Liver (tissue), 3 donors: ENCODE results near the gene CDC14A.

Experiments used
- EGR1 ChIP-seq, 2 donors: IDR thresholded peaks; 2 replicates each; pipeline ENCODE4 v1.6.1; 2016 to 2018; ENCODE audit warnings: antibody characterized with exemption in 2 of 2, low read depth in 2 of 2
- HNF4A ChIP-seq, 2 donors: conservative IDR thresholded peaks; 2 replicates each; pipeline ENCODE4 v1.6.1; 2016; ENCODE audit warnings: antibody characterized with exemption in 2 of 2, mild to moderate bottlenecking in 2 of 2
- NR2F2 ChIP-seq: IDR thresholded peaks from 2 replicates; pipeline ENCODE4 v1.6.1; 2016; ENCODE audit warnings: antibody characterized with exemption
- RAD21 ChIP-seq, 2 donors: IDR thresholded peaks; 2 replicates each; pipeline ENCODE4 v1.6.1; 2016; ENCODE audit warnings: antibody characterized with exemption in 2 of 2, mild to moderate bottlenecking in 2 of 2
- RXRA ChIP-seq, 2 donors: IDR thresholded peaks; 2 replicates each; pipeline ENCODE4 v1.6.1; 2017 to 2018; ENCODE audit warnings: antibody characterized with exemption in 2 of 2, mild to moderate bottlenecking in 1 of 2
- SP1 ChIP-seq: IDR thresholded peaks from 2 replicates; pipeline ENCODE4 v1.6.1; 2018; ENCODE audit warnings: antibody characterized with exemption, mild to moderate bottlenecking
- TAF1 ChIP-seq: conservative IDR thresholded peaks from 2 replicates; pipeline ENCODE4 v1.6.1; 2016; ENCODE audit warnings: antibody characterized with exemption, mild to moderate bottlenecking
- YY1 ChIP-seq: IDR thresholded peaks from 2 replicates; pipeline ENCODE4 v1.6.1; 2016; ENCODE audit warnings: antibody characterized with exemption, mild to moderate bottlenecking
- TF ChIP-seq, protein P1 (sequence below): fragments of 150-350 bp; IDR thresholded peaks from 2 replicates; pipeline ENCODE4 v1.5.1; 2017; ENCODE audit warnings: improper control_type of control experiment, low read depth, low read length; ENCODE audit not compliant: missing input control
- TF ChIP-seq, protein P2 (sequence below): IDR thresholded peaks from 2 replicates; pipeline ENCODE4 v1.6.1; 2016; ENCODE audit warnings: antibody characterized with exemption, mild to moderate bottlenecking
- TF ChIP-seq, protein P3 (sequence below): IDR thresholded peaks from 2 replicates; pipeline ENCODE4 v1.6.1; 2016; ENCODE audit warnings: antibody characterized with exemption
- TF ChIP-seq, protein P4 (sequence below): IDR thresholded peaks from 2 replicates; pipeline ENCODE4 v1.6.1; 2016; ENCODE audit warnings: antibody characterized with exemption
- TF ChIP-seq, protein P5 (sequence below): IDR thresholded peaks from 2 replicates; pipeline ENCODE4 v1.6.1; 2016; ENCODE audit warnings: antibody characterized with exemption
- donor health status: healthy.
- donor health status: healthy.

DNA sequence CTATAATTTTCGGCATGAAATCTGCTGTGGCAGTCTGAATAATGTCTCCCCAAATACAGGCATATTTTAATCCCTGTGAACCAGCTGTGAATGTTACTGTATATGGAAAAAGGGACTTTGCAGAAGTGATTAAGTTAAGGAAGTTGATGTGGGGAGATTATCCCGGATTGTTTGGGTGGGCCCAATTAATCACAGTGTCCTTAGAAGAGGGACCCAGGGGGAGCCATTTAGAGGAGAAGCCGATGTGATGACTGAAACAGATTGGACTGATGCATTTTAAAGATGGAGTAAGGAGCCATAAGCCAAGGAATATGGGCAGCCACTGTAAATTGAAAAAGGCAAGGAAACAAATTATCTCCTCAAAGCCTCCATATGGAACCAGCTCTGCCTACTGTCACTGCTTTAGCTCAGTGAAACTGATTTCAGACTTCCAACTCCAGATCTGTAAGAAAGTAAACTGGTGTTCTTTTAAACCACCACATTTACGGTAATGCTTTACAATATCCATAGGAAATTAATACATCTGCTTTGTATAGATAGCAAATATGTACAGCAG is 124.5 kb downstream of the CDC14A start:
- TF ChIP-seq, protein P1, sequence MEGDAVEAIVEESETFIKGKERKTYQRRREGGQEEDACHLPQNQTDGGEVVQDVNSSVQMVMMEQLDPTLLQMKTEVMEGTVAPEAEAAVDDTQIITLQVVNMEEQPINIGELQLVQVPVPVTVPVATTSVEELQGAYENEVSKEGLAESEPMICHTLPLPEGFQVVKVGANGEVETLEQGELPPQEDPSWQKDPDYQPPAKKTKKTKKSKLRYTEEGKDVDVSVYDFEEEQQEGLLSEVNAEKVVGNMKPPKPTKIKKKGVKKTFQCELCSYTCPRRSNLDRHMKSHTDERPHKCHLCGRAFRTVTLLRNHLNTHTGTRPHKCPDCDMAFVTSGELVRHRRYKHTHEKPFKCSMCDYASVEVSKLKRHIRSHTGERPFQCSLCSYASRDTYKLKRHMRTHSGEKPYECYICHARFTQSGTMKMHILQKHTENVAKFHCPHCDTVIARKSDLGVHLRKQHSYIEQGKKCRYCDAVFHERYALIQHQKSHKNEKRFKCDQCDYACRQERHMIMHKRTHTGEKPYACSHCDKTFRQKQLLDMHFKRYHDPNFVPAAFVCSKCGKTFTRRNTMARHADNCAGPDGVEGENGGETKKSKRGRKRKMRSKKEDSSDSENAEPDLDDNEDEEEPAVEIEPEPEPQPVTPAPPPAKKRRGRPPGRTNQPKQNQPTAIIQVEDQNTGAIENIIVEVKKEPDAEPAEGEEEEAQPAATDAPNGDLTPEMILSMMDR = no peak
- TF ChIP-seq RAD21 (IDR thresholded peaks at IDR 0.05) = no peak
- no peak for TF ChIP-seq TAF1
- no peak for TF ChIP-seq NR2F2
- no peak for TF ChIP-seq EGR1 (IDR thresholded peaks at IDR 0.05; ENCODE audit: low read depth in 2 of 2)
- TF ChIP-seq, protein P2, sequence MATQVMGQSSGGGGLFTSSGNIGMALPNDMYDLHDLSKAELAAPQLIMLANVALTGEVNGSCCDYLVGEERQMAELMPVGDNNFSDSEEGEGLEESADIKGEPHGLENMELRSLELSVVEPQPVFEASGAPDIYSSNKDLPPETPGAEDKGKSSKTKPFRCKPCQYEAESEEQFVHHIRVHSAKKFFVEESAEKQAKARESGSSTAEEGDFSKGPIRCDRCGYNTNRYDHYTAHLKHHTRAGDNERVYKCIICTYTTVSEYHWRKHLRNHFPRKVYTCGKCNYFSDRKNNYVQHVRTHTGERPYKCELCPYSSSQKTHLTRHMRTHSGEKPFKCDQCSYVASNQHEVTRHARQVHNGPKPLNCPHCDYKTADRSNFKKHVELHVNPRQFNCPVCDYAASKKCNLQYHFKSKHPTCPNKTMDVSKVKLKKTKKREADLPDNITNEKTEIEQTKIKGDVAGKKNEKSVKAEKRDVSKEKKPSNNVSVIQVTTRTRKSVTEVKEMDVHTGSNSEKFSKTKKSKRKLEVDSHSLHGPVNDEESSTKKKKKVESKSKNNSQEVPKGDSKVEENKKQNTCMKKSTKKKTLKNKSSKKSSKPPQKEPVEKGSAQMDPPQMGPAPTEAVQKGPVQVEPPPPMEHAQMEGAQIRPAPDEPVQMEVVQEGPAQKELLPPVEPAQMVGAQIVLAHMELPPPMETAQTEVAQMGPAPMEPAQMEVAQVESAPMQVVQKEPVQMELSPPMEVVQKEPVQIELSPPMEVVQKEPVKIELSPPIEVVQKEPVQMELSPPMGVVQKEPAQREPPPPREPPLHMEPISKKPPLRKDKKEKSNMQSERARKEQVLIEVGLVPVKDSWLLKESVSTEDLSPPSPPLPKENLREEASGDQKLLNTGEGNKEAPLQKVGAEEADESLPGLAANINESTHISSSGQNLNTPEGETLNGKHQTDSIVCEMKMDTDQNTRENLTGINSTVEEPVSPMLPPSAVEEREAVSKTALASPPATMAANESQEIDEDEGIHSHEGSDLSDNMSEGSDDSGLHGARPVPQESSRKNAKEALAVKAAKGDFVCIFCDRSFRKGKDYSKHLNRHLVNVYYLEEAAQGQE = no peak
- TF ChIP-seq SP1 = no peak
- TF ChIP-seq, protein P3, sequence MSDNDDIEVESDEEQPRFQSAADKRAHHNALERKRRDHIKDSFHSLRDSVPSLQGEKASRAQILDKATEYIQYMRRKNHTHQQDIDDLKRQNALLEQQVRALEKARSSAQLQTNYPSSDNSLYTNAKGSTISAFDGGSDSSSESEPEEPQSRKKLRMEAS = no peak
- no peak for TF ChIP-seq YY1
- TF ChIP-seq, protein P4, sequence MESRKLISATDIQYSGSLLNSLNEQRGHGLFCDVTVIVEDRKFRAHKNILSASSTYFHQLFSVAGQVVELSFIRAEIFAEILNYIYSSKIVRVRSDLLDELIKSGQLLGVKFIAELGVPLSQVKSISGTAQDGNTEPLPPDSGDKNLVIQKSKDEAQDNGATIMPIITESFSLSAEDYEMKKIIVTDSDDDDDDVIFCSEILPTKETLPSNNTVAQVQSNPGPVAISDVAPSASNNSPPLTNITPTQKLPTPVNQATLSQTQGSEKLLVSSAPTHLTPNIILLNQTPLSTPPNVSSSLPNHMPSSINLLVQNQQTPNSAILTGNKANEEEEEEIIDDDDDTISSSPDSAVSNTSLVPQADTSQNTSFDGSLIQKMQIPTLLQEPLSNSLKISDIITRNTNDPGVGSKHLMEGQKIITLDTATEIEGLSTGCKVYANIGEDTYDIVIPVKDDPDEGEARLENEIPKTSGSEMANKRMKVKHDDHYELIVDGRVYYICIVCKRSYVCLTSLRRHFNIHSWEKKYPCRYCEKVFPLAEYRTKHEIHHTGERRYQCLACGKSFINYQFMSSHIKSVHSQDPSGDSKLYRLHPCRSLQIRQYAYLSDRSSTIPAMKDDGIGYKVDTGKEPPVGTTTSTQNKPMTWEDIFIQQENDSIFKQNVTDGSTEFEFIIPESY = no peak
- TF ChIP-seq, protein P5, sequence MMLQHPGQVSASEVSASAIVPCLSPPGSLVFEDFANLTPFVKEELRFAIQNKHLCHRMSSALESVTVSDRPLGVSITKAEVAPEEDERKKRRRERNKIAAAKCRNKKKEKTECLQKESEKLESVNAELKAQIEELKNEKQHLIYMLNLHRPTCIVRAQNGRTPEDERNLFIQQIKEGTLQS = no peak
- TF ChIP-seq HNF4A (conservative IDR thresholded peaks at IDR 0.05) = no peak
- TF ChIP-seq RXRA (IDR thresholded peaks at IDR 0.05) = no peak
